ENCODE data around the gene OSBPL7.

The OSBPL7 gene

DNA sequence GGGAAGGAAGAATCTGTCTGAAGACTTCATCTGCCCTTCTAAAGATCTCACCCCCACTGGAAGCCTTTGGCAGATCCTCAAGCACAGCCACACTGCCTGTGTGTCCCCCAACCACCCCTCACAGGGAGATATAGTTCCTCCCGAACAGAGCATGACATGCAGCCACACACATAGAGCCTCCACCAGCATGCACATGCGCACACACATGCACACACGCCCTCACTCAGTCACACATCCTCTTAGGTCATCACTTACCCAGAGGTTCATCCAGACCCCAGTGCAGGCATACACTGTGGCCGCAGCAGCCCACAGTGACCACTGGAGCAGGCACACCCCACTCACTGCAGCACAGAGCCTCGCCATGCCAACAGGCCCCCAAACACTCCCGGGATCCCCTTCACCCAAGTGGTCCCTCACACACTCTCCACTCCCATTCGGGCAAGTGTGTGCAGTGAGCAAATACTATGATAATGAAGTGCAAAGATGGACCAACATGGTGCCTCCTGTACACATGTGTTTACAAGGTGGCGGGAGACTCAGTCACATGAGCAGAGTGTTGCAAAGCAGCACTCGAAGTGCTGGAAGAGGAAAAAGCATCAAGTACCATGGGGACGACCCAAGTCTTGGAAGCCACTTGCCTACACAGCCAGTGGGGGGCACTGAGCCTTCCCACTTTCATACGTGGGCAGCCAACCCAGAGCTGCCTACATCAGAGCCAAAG lies 46.4 kb upstream of the OSBPL7 start:
- H3K23ac ChIP-seq (ENCODE audit: low read length) = no peak overlapping the region
- H2AFZ ChIP-seq (ENCODE audit: insufficient read depth, low read length, poor library complexity) = no peak overlapping the region
- H2BK12ac ChIP-seq (ENCODE audit: low read length) = peak overlapping the region; percentile 7
- no peak overlapping the region for H3K4me3 ChIP-seq (ENCODE audit: low read depth, low read length)
- no peak overlapping the region for H2BK5ac ChIP-seq (ENCODE audit: low read depth, low read length, poor library complexity)
- H3K9me3 ChIP-seq (ENCODE audit: insufficient read depth, low read depth, low read length) = no peaks in the 10 kb centered on the region
- no peak overlapping the region for H3K4me2 ChIP-seq (ENCODE audit: low read length)
- H3K9ac ChIP-seq (ENCODE audit: low read length) = no peak overlapping the region
- H4K12ac ChIP-seq (ENCODE audit: low read depth, low read length) = no peak overlapping the region
- no peak overlapping the region for H3K27ac ChIP-seq (ENCODE audit: low read depth, low read length)
- no peaks in the 10 kb centered on the region for H3K36me3 ChIP-seq (ENCODE audit: control insufficient read depth in 1 of 2, insufficient read depth in 2 of 2, low read length in 2 of 2)
- H3K79me2 ChIP-seq (ENCODE audit: control insufficient read depth, insufficient read depth, low read length, poor library complexity) = peaks cover 2% of the 10 kb centered on the region
- no CpG with 5 or more reads among the region's 11 CpGs for WGBS (ENCODE audit: extremely low coverage, insufficient coverage, insufficient read length)
- peak overlapping the region; percentile 15 for H4K8ac ChIP-seq (ENCODE audit: low read depth, low read length)
- H3K14ac ChIP-seq (ENCODE audit: low read length) = no peak overlapping the region
- DNase-seq = no peak
- no peak overlapping the region for H3K18ac ChIP-seq (ENCODE audit: low read length)
- peak overlapping the region; percentile 71 for H4K91ac ChIP-seq (ENCODE audit: low read depth, low read length)
- peak overlapping the region; percentile 57 for H2BK120ac ChIP-seq (ENCODE audit: insufficient read depth, low read length, poor library complexity)
- no peaks in the 10 kb centered on the region for H3K27me3 ChIP-seq (ENCODE audit: insufficient read depth, low read length)
- H3K79me1 ChIP-seq (ENCODE audit: low read length) = peaks cover 22% of the 10 kb centered on the region
- H3K4me1 ChIP-seq (ENCODE audit: control insufficient read depth in 1 of 2, insufficient read depth in 2 of 2, low read length in 2 of 2) = peaks cover 27 to 28% of the 10 kb centered on the region in 2 experiments
- no peak overlapping the region for H3K4ac ChIP-seq (ENCODE audit: low read depth, low read length)
- peak overlapping the region; percentile 26 for H2AK5ac ChIP-seq (ENCODE audit: low read length)

DNA sequence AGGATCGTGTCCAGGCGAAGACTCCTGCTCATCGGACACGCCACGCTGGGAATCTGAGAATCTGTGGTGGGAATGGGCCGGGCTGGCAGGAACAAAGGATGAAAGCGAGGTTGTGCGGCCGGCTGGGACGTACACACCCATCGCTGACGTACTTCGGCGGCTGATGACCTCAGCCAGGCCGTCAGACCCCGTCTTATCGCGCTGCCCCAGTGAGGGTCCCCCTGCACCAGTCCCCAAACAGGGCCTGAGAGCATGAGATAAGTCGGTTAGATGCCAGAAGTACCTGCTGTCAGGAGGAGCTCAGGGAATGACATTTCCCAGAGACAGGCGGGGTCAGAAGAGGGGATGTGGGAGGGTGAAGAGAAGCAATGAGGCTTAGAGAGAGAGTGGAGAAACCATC lies 45.3 kb upstream of the OSBPL7 start:
- Histone ChIP-seq H3K36me3 (ENCODE audit: control insufficient read depth in 1 of 2, insufficient read depth in 2 of 2, low read length in 2 of 2) (no peaks in the 10 kb centered on the region), H3K27ac (ENCODE audit: low read depth, low read length) (peak overlapping the region; percentile 24), H3K79me1 (ENCODE audit: low read length) (peaks cover 19% of the 10 kb centered on the region), H4K12ac (ENCODE audit: low read depth, low read length) (no peak overlapping the region), H2BK120ac (ENCODE audit: insufficient read depth, low read length, poor library complexity) (peak overlapping the region; percentile 57), H3K4ac (ENCODE audit: low read depth, low read length) (no peak overlapping the region), H2AK5ac (ENCODE audit: low read length) (peak overlapping the region; percentile 35), H2AFZ (ENCODE audit: insufficient read depth, low read length, poor library complexity) (no peak overlapping the region), H3K14ac (ENCODE audit: low read length) (no peak overlapping the region), H3K4me3 (ENCODE audit: low read depth, low read length) (no peak overlapping the region), H2BK12ac (ENCODE audit: low read length) (no peak overlapping the region), H3K9me3 (ENCODE audit: insufficient read depth, low read depth, low read length) (no peaks in the 10 kb centered on the region), H2BK5ac (ENCODE audit: low read depth, low read length, poor library complexity) (no peak overlapping the region), H4K8ac (ENCODE audit: low read depth, low read length) (peak overlapping the region; percentile 50), H3K23ac (ENCODE audit: low read length) (no peak overlapping the region), H3K79me2 (ENCODE audit: control insufficient read depth, insufficient read depth, low read length, poor library complexity) (no peaks in the 10 kb centered on the region), H3K4me2 (ENCODE audit: low read length) (no peak overlapping the region), H3K4me1 (ENCODE audit: control insufficient read depth in 1 of 2, insufficient read depth in 2 of 2, low read length in 2 of 2) (peaks cover 23 to 24% of the 10 kb centered on the region in 2 experiments), H3K18ac (ENCODE audit: low read length) (no peak overlapping the region), H3K9ac (ENCODE audit: low read length) (no peak overlapping the region), H3K27me3 (ENCODE audit: insufficient read depth, low read length) (no peaks in the 10 kb centered on the region), H4K91ac (ENCODE audit: low read depth, low read length) (peak overlapping the region; percentile 64)
- WGBS (ENCODE audit: extremely low coverage, insufficient coverage, insufficient read length) = no CpG with 5 or more reads among the region's 20 CpGs
- DNase-seq = no peak

DNA sequence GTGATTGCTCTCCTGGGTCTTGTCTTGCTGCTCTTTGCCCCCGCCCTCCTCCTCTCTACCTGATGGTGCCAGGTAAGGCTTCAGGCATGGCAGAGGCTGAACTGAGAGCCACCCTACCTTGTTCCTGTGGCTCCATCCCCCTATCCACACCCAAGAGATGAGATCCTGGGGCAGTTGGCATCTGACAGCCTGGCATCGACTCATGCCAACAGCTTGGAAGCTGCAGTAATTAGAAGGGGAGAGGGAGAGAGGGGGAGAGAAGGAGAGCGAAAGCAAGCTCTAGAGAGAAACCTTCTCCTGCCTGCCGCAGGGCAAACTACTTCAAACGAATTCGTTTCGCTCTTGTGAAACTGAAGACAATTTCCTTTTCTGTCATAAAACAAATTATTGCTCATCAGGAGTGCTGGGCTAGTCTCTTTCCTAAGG lies 43.2 kb upstream of the OSBPL7 start:
- Histone ChIP-seq H3K27ac (ENCODE audit: low read depth, low read length) (no peak overlapping the region), H3K4me2 (ENCODE audit: low read length) (no peak overlapping the region), H2BK5ac (ENCODE audit: low read depth, low read length, poor library complexity) (no peak overlapping the region), H3K36me3 (ENCODE audit: control insufficient read depth in 1 of 2, insufficient read depth in 2 of 2, low read length in 2 of 2) (no peaks in the 10 kb centered on the region), H3K27me3 (ENCODE audit: insufficient read depth, low read length) (no peaks in the 10 kb centered on the region), H3K4me1 (ENCODE audit: control insufficient read depth in 1 of 2, insufficient read depth in 2 of 2, low read length in 2 of 2) (peaks cover 23% of the 10 kb centered on the region in 2 experiments), H3K9me3 (ENCODE audit: insufficient read depth, low read depth, low read length) (no peaks in the 10 kb centered on the region), H2BK12ac (ENCODE audit: low read length) (peak overlapping the region; percentile 62), H3K79me1 (ENCODE audit: low read length) (peaks cover 15% of the 10 kb centered on the region), H4K91ac (ENCODE audit: low read depth, low read length) (no peak overlapping the region), H3K4ac (ENCODE audit: low read depth, low read length) (peak overlapping the region; percentile 5), H3K79me2 (ENCODE audit: control insufficient read depth, insufficient read depth, low read length, poor library complexity) (no peaks in the 10 kb centered on the region), H3K18ac (ENCODE audit: low read length) (no peak overlapping the region), H4K8ac (ENCODE audit: low read depth, low read length) (no peak overlapping the region), H2BK120ac (ENCODE audit: insufficient read depth, low read length, poor library complexity) (no peak overlapping the region), H4K12ac (ENCODE audit: low read depth, low read length) (no peak overlapping the region), H3K14ac (ENCODE audit: low read length) (no peak overlapping the region), H3K4me3 (ENCODE audit: low read depth, low read length) (no peak overlapping the region), H2AFZ (ENCODE audit: insufficient read depth, low read length, poor library complexity) (no peak overlapping the region), H3K9ac (ENCODE audit: low read length) (no peak overlapping the region), H3K23ac (ENCODE audit: low read length) (no peak overlapping the region), H2AK5ac (ENCODE audit: low read length) (peak overlapping the region; percentile 30)
- peak; percentile 66 to 81 for DNase-seq
- whole genome bisulfite sequencing (ENCODE audit: extremely low coverage, insufficient coverage, insufficient read length) = no CpG with 5 or more reads among the region's 7 CpGs

DNA sequence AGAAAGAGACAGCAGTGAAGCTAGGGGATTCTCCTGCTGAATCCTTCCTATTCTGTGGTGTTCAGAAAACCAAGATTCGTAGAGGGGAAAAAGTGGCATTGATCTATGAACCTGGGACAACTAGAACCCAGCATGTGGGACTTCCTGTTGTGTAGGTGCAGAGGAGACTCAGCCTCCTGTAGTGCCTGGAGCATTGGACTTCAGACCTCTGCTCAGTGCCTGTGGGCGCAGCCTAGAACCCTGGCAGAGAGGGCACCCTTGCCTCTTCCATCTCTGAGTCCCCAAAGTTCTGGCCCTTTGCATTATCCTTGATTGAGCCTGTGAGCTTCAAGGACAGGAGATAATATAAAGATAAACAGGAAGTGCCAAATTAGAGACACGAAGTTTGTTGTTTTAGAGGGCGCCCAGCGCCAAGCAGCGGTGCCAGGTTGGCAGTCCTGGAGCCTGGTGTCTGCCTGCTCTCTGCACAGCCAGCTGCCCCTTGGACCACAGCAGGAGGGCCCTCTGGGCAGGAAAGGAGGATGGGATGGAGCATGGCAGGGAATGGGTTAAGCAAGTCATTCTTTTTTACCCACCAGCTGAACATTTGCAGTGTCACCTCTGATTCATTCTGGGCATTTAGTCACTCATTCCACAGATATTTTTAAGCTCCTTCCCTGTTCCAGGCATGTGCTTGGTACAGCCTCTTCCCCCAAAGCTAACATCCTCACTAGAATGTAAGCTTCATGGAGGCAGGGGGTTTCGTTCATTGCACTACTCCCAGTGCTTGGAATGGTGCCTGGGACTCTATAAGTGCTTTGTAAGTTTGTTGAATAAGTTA lies 41.2 kb upstream of the OSBPL7 start:
- H3K9ac ChIP-seq (ENCODE audit: low read length) = no peak overlapping the region
- no peak overlapping the region for H3K23ac ChIP-seq (ENCODE audit: low read length)
- no peaks in the 10 kb centered on the region for H3K27me3 ChIP-seq (ENCODE audit: insufficient read depth, low read length)
- DNase-seq = peak in 1 of 2 donors; percentile 68
- H3K9me3 ChIP-seq (ENCODE audit: insufficient read depth, low read depth, low read length) = no peaks in the 10 kb centered on the region
- H2BK12ac ChIP-seq (ENCODE audit: low read length) = peak overlapping the region; percentile 86
- H3K4me3 ChIP-seq (ENCODE audit: low read depth, low read length) = no peak overlapping the region
- no CpG with 5 or more reads among the region's 7 CpGs for WGBS (ENCODE audit: extremely low coverage, insufficient coverage, insufficient read length)
- H4K91ac ChIP-seq (ENCODE audit: low read depth, low read length) = peak overlapping the region; percentile 32
- no peak overlapping the region for H3K4me2 ChIP-seq (ENCODE audit: low read length)
- no peak overlapping the region for H3K27ac ChIP-seq (ENCODE audit: low read depth, low read length)
- no peak overlapping the region for H2AFZ ChIP-seq (ENCODE audit: insufficient read depth, low read length, poor library complexity)
- H3K36me3 ChIP-seq (ENCODE audit: control insufficient read depth in 1 of 2, insufficient read depth in 2 of 2, low read length in 2 of 2) = no peaks in the 10 kb centered on the region
- peaks cover 11% of the 10 kb centered on the region for H3K79me1 ChIP-seq (ENCODE audit: low read length)
- no peak overlapping the region for H3K4ac ChIP-seq (ENCODE audit: low read depth, low read length)
- no peaks in the 10 kb centered on the region for H3K79me2 ChIP-seq (ENCODE audit: control insufficient read depth, insufficient read depth, low read length, poor library complexity)
- H3K18ac ChIP-seq (ENCODE audit: low read length) = no peak overlapping the region
- H2AK5ac ChIP-seq (ENCODE audit: low read length) = no peak overlapping the region
- peak overlapping the region; percentile 47 for H2BK120ac ChIP-seq (ENCODE audit: insufficient read depth, low read length, poor library complexity)
- no peak overlapping the region for H4K8ac ChIP-seq (ENCODE audit: low read depth, low read length)
- H2BK5ac ChIP-seq (ENCODE audit: low read depth, low read length, poor library complexity) = no peak overlapping the region
- no peak overlapping the region for H3K14ac ChIP-seq (ENCODE audit: low read length)
- no peak overlapping the region for H4K12ac ChIP-seq (ENCODE audit: low read depth, low read length)
- peaks cover 18 to 24% of the 10 kb centered on the region in 2 experiments for H3K4me1 ChIP-seq (ENCODE audit: control insufficient read depth in 1 of 2, insufficient read depth in 2 of 2, low read length in 2 of 2)
